Keratinocyte (primary cell): Measurements from ENCODE around the gene CFAP58. TPM values are rescaled to one million over a fixed set of nuclear protein-coding genes. Genes with fewer than 3 reads are reported as not detected.

Experiments used
- DNase-seq: peaks from one replicate; pipeline ENCODE4 v3.0.0-alpha.2; 2011; ENCODE audit warnings: low read depth, missing footprints, low spot score
- FAIRE-seq: peaks from 2 replicates; lab custom pipeline; 2011; peaks lifted over from hg19 to GRCh38; lab: Jason Lieb, UNC
- H2AFZ ChIP-seq: 2 replicates; pipeline ENCODE4 v1.6.0; 2012; ENCODE audit warnings: low read length, control low read depth, inconsistent platforms; ENCODE audit not compliant: control insufficient read depth
- H3K27ac ChIP-seq: 2 replicates; pipeline ENCODE4 v1.5.1; 2011; ENCODE audit warnings: low read length; ENCODE audit not compliant: control insufficient read depth, insufficient read depth
- H3K27me3 ChIP-seq: 3 replicates; pipeline ENCODE4 v1.6.0; 2011; ENCODE audit warnings: low read length; ENCODE audit not compliant: control insufficient read depth, insufficient read depth; ENCODE audit errors: extremely low read depth
- H3K36me3 ChIP-seq, 2 experiments: 2 replicates in 1 of 2; 3 replicates in 1 of 2; pipeline ENCODE4 v1.5.1; 2011; ENCODE audit warnings: low read length in 2 of 2, mild to moderate bottlenecking in 1 of 2; ENCODE audit not compliant: control insufficient read depth in 2 of 2, insufficient read depth in 2 of 2; ENCODE audit errors: extremely low read depth in 1 of 2
- H3K4me1 ChIP-seq: 3 replicates; pipeline ENCODE4 v1.5.1; 2011; ENCODE audit warnings: low read length; ENCODE audit not compliant: control insufficient read depth, insufficient read depth; ENCODE audit errors: extremely low read depth
- H3K4me2 ChIP-seq: 3 replicates; pipeline ENCODE4 v1.6.0; 2011; ENCODE audit warnings: low read depth, low read length; ENCODE audit not compliant: control insufficient read depth, insufficient read depth; ENCODE audit errors: extremely low read depth
- H3K4me3 ChIP-seq, 3 experiments: fragments of 200-600 bp in 1 of 3; sonication (generic) in 1 of 3; 2 replicates in 2 of 3; 3 replicates in 1 of 3; pipeline ENCODE4 v1.5.1; 2011 to 2016; ENCODE audit warnings: low read length in 3 of 3, mild to moderate bottlenecking in 3 of 3, control low read depth in 2 of 3, inconsistent platforms in 1 of 3, low read depth in 1 of 3, mixed read lengths in 1 of 3, mixed run types in 1 of 3, moderate library complexity in 1 of 3; ENCODE audit not compliant: control insufficient read depth in 2 of 3, insufficient read depth in 2 of 3; ENCODE audit errors: extremely low read depth in 1 of 3
- H3K79me2 ChIP-seq: 2 replicates; pipeline ENCODE4 v1.6.0; 2012; ENCODE audit warnings: low read length; ENCODE audit not compliant: control insufficient read depth, insufficient read depth
- H3K9ac ChIP-seq: 3 replicates; pipeline ENCODE4 v1.6.0; 2011; ENCODE audit warnings: low read length; ENCODE audit not compliant: control insufficient read depth, insufficient read depth; ENCODE audit errors: extremely low read depth
- H3K9me1 ChIP-seq: 3 replicates; pipeline ENCODE4 v1.6.0; 2011; ENCODE audit warnings: low read length; ENCODE audit not compliant: control insufficient read depth, insufficient read depth; ENCODE audit errors: extremely low read depth
- H3K9me3 ChIP-seq: 2 replicates; pipeline ENCODE4 v1.5.1; 2012; ENCODE audit warnings: low read depth, low read length; ENCODE audit not compliant: control insufficient read depth
- H4K20me1 ChIP-seq: 3 replicates; pipeline ENCODE4 v1.6.0; 2011; ENCODE audit warnings: low read length; ENCODE audit not compliant: control insufficient read depth, insufficient read depth; ENCODE audit errors: extremely low read depth
- EZH2 ChIP-seq: IDR thresholded peaks from one replicate; pipeline ENCODE4 v1.6.1; 2012; ENCODE audit warnings: inconsistent platforms, mild to moderate bottlenecking, low read length, moderate library complexity
- dilution Hi-C: fragments of 300-500 bp; cut with MboI; formaldehyde crosslinking; loops from one replicate; pipeline ENCODE4 v1.7.0; 2020; ENCODE audit warnings: low sequenced_read_pairs; ENCODE audit not compliant: extremely low pct_ligation_motif_present
- polyA plus RNA-seq, 5 experiments: library from polyadenylated mRNA; depleted of rRNA in 3 of 5; stranded (reverse) in 3 of 5; stranded (forward) in 1 of 5; unstranded in 1 of 5; fragments of >200 nt; gene quantifications; 1 replicate in 1 of 5; 2 replicates in 3 of 5; 3 replicates in 1 of 5; pipeline versions ENCODE4 v1.2.1 to v1.2.3, GENCODE V29; 2011 to 2012; ENCODE audit warnings: missing spikeins in 2 of 5, low read depth in 1 of 5, low replicate concordance in 1 of 5
- TF ChIP-seq, protein P1 (sequence below), 3 experiments: IDR thresholded peaks in 1 of 3; conservative IDR thresholded peaks in 1 of 3; optimal IDR thresholded peaks in 1 of 3; 2 replicates in 2 of 3; 3 replicates in 1 of 3; pipeline versions ENCODE3 to v1.5.1; 2011; ENCODE audit warnings: low read length in 3 of 3, mild to moderate bottlenecking in 3 of 3, moderate library complexity in 2 of 3, control low read depth in 1 of 3, inconsistent platforms in 1 of 3; ENCODE audit not compliant: insufficient read depth in 2 of 3; ENCODE audit errors: extremely low read depth in 1 of 3

Gene CFAP58
- polyA plus RNA-seq, 1 donor (not counting 4 experiments of a cell fraction or from before 2014, with no cell fraction given), result 2.3 TPM

DNA sequence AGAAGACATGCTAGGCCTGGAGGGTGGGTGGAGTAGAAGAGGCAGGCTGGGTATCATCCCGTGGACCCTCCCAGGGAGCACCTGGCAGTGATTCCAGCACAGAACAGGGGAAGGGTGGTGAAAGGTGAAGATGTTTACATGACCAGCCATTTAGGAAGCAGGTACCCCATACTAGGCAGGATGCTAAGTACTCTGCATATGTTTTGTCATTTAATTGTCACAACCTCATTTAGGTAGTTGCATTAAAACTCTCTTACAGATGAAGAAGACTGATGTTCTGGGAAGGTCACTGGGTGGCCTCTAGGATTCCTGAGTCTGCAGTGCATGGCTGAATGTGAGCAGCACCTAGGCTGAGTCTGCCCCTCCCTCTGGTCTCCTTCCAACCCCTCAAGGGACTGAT lies 30.5 kb upstream of the CFAP58 start:
- H3K4me3 ChIP-seq, result no peak overlapping the region
- H3K36me3 ChIP-seq, result peaks cover 1 to 21% of the 10 kb centered on the region in 2 experiments
- H3K4me2 ChIP-seq, result peak overlapping the region; percentile 43
- TF ChIP-seq EZH2, result no peak
- TF ChIP-seq, protein P1, sequence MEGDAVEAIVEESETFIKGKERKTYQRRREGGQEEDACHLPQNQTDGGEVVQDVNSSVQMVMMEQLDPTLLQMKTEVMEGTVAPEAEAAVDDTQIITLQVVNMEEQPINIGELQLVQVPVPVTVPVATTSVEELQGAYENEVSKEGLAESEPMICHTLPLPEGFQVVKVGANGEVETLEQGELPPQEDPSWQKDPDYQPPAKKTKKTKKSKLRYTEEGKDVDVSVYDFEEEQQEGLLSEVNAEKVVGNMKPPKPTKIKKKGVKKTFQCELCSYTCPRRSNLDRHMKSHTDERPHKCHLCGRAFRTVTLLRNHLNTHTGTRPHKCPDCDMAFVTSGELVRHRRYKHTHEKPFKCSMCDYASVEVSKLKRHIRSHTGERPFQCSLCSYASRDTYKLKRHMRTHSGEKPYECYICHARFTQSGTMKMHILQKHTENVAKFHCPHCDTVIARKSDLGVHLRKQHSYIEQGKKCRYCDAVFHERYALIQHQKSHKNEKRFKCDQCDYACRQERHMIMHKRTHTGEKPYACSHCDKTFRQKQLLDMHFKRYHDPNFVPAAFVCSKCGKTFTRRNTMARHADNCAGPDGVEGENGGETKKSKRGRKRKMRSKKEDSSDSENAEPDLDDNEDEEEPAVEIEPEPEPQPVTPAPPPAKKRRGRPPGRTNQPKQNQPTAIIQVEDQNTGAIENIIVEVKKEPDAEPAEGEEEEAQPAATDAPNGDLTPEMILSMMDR (optimal IDR thresholded peaks at IDR 0.05 in 1 of 3, IDR thresholded peaks at IDR 0.05 in 1 of 3, conservative IDR thresholded peaks at IDR 0.05 in 1 of 3; ENCODE audit: extremely low read depth in 1 of 3, insufficient read depth in 2 of 3, low read length in 3 of 3), result no peak
- dilution Hi-C loops, result no loop called here
- no peak for FAIRE-seq
- DNase-seq, result no peak
- peak overlapping the region; percentile 68 for H3K9ac ChIP-seq
- H3K9me1 ChIP-seq, result peaks cover 3% of the 10 kb centered on the region
- H4K20me1 ChIP-seq, result peaks cover 4% of the 10 kb centered on the region
- peaks cover 72% of the 10 kb centered on the region for H3K4me1 ChIP-seq
- H3K79me2 ChIP-seq, result peaks cover 84% of the 10 kb centered on the region
- H3K27ac ChIP-seq, result peak overlapping the region; percentile 87
- H3K27me3 ChIP-seq, result no peaks in the 10 kb centered on the region
- no peaks in the 10 kb centered on the region for H3K9me3 ChIP-seq
- no peak overlapping the region for H2AFZ ChIP-seq

DNA sequence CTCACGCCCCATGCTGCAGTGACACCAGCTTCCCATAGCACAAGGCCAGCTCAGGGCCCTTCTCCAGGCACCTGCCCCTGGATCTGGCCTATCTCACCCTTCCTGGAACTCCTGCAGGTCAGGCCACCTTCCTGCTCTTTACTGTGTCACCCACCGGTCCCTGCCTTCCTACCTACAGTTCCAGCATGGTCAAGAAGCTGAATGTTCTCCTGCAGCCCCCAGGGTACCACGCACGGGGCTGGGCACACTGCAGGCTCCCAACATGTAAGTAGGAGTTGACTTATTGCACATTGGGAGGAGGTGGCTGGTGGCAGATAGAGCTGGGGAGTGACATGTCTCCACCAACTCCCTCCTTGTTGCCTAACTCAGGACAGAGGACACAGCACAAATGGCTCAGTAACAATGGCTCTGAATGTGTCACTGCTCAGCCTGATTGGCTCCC lies 29.9 kb upstream of the CFAP58 start:
- H3K27me3 ChIP-seq, result no peaks in the 10 kb centered on the region
- H3K36me3 ChIP-seq, result peaks cover 1 to 21% of the 10 kb centered on the region in 2 experiments
- dilution Hi-C loops, result no loop called here
- peaks cover 78% of the 10 kb centered on the region for H3K79me2 ChIP-seq
- DNase-seq (no peak), FAIRE-seq (no peak)
- H3K4me2 ChIP-seq, result no peak overlapping the region
- H3K9ac ChIP-seq, result no peak overlapping the region
- no peak for TF ChIP-seq EZH2
- TF ChIP-seq, protein P1 (optimal IDR thresholded peaks at IDR 0.05 in 1 of 3, IDR thresholded peaks at IDR 0.05 in 1 of 3, conservative IDR thresholded peaks at IDR 0.05 in 1 of 3; ENCODE audit: extremely low read depth in 1 of 3, insufficient read depth in 2 of 3, low read length in 3 of 3), result no peak
- peaks cover 4% of the 10 kb centered on the region for H4K20me1 ChIP-seq
- peak overlapping the region; percentile 87 for H3K27ac ChIP-seq
- no peak overlapping the region for H2AFZ ChIP-seq
- H3K9me1 ChIP-seq, result peaks cover 3% of the 10 kb centered on the region
- no peaks in the 10 kb centered on the region for H3K9me3 ChIP-seq
- peaks cover 72% of the 10 kb centered on the region for H3K4me1 ChIP-seq
- H3K4me3 ChIP-seq, result no peak overlapping the region
